ENCODE measurements around the gene CAVIN1.
"Not testable (repeated sequence)": the region's sequence is repeated elsewhere in the genome, so short reads cannot be mapped to it uniquely, and the experiment has no call there.

Gene CAVIN1

DNA sequence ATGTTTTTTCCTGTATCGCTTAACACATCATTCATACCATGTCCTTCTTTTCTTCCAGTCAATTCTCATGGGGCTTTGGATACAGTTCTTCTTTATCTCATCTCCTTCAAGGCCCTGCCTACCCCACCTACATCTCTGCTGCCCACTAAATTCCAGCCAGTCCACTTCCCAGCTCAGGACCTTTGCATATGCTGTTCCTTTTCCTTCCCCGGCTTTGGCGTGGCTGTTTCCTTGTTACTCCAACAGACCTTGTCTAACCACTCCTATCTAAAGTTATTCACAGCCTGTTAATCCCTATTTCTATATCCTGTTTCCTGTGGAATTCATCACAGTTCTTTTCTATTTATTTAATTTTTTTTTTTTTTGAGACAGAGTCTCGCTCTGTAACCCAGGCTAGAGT is 28.2 kb downstream of the CAVIN1 start:
- Mint-ChIP-seq H3K9me3 (peaks cover 5% of the 10 kb centered on the region), H3K36me3 (ENCODE audit: low read depth) (no peaks in the 10 kb centered on the region), H3K27me3 (ENCODE audit: low read depth, poor library complexity) (peaks cover 18% of the 10 kb centered on the region), H3K4me1 (peaks cover 8% of the 10 kb centered on the region), H3K4me3 (no peak overlapping the region), H3K27ac (no peak overlapping the region)
- TF ChIP-seq, protein P1, sequence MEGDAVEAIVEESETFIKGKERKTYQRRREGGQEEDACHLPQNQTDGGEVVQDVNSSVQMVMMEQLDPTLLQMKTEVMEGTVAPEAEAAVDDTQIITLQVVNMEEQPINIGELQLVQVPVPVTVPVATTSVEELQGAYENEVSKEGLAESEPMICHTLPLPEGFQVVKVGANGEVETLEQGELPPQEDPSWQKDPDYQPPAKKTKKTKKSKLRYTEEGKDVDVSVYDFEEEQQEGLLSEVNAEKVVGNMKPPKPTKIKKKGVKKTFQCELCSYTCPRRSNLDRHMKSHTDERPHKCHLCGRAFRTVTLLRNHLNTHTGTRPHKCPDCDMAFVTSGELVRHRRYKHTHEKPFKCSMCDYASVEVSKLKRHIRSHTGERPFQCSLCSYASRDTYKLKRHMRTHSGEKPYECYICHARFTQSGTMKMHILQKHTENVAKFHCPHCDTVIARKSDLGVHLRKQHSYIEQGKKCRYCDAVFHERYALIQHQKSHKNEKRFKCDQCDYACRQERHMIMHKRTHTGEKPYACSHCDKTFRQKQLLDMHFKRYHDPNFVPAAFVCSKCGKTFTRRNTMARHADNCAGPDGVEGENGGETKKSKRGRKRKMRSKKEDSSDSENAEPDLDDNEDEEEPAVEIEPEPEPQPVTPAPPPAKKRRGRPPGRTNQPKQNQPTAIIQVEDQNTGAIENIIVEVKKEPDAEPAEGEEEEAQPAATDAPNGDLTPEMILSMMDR (IDR thresholded peaks at IDR 0.05): no peak
- DNase-seq: no peak

DNA sequence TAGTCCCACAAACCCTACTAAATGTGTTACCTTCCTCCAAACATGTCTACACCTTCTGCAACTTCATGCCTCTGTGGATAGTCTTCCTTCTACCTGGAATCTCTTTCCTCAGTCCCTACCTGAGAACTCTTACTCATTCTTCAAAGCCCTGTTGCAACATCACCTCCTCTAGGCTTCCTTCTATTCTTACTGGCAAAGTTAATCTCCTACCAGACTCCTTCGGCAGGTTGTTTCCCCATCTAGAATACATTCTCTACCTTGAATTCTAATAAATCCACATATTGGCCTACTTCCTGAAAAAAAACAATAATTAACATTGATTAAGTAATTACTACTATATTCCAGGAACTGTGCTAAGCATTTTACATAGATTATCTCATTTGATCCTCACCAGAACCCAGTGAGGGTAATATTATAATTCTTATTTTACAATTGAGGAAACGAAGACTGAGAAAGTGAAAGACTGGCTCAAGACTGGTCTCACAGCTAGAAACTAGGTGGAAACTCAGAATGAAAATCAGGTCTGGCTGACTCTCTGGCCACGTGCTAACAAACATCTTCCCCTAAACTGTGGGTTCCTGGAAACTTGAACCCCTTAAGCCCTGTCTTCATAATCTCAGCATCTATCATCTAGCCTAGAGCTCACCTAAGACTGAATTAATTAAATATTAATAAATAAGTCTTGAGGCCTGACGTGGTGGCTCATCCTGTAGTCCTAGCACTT is 30.2 kb downstream of the CAVIN1 start:
- Mint-ChIP-seq H3K27ac (no peak overlapping the region), H3K36me3 (ENCODE audit: low read depth) (no peaks in the 10 kb centered on the region)
- TF ChIP-seq, protein P1 (IDR thresholded peaks at IDR 0.05): no peak

DNA sequence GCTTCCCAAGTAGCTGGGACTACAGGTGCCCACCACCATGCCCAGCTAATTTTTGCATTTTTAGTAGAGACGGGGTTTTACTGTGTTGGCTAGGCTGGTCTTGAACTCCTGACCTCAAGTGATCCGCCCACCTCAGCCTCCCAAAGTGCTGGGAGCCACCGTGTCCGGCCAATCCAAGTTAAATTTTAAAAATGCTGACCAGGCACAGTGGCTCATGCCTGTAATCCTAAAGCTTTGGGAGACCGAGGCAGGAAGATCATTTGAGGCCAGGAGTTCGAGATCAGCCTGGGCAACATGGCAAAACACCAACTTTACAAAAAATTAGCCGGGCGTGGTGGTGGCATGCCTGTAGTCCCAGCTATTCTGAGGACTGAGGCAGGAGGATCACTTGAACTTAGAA is 31.6 kb downstream of the CAVIN1 start:
- not testable (repeated sequence) for H3K4me3 Mint-ChIP-seq, DNase-seq
- H3K27me3 Mint-ChIP-seq (ENCODE audit: low read depth, poor library complexity): peaks cover 13% of the 10 kb centered on the region

More for the DNA sequence above, 30.2 kb downstream of the CAVIN1 start:
- no peak overlapping the region for H3K4me3 Mint-ChIP-seq
- DNase-seq: no peak
- peaks cover 5% of the 10 kb centered on the region for H3K9me3 Mint-ChIP-seq
- H3K4me1 Mint-ChIP-seq: peaks cover 20% of the 10 kb centered on the region
- H3K27me3 Mint-ChIP-seq (ENCODE audit: low read depth, poor library complexity): peaks cover 18% of the 10 kb centered on the region

DNA sequence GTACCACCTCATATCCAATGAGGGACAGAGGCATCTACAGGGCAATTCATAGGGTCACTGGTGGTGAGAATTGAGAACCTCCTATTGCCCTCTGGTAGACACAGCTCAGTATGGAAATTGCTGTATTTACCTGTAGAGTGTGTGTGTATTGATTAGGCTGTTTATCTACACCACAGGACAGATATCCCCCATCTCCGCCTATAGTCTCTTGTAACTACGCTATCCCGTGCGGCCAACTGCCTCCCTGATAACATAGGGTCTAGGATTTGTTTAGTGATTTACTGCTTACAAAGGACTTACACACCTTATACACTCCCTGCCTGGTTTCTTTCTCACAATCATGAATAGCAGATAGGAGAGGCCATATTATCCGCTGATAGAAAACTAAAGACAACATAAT is 33.2 kb downstream of the CAVIN1 start:
- no peak overlapping the region for H3K27ac Mint-ChIP-seq
- TF ChIP-seq, protein P1 (IDR thresholded peaks at IDR 0.05): no peak
- H3K4me3 Mint-ChIP-seq: no peak overlapping the region

More for the DNA sequence above, 31.6 kb downstream of the CAVIN1 start:
- H3K27ac Mint-ChIP-seq; H3K9me3 Mint-ChIP-seq; H3K36me3 Mint-ChIP-seq (ENCODE audit: low read depth): not testable (repeated sequence)
- H3K4me1 Mint-ChIP-seq: peaks cover 30% of the 10 kb centered on the region

DNA sequence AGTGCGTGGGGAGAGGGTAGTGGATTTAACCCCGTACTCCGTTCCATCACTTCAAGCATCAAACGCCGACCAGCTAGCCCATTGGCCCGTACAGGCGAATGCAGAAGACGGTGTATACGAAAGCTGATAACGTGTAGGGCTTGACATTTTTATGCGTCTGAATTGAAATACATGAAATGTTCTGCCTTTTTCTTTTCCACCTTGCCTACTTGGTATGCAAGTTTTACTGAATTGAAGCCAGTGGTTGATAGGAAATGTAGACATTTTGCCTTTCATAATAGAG is 34.0 kb downstream of the CAVIN1 start:
- DNase-seq: peak; percentile 15
- H3K27ac Mint-ChIP-seq: no peak overlapping the region
- H3K9me3 Mint-ChIP-seq: no peaks in the 10 kb centered on the region
- peaks cover 7% of the 10 kb centered on the region for H3K27me3 Mint-ChIP-seq (ENCODE audit: low read depth, poor library complexity)
- TF ChIP-seq, protein P1 (IDR thresholded peaks at IDR 0.05): no peak
- peaks cover 4% of the 10 kb centered on the region for H3K36me3 Mint-ChIP-seq (ENCODE audit: low read depth)
- H3K4me1 Mint-ChIP-seq: peaks cover 32% of the 10 kb centered on the region
- peak overlapping the region; percentile 95 for H3K4me3 Mint-ChIP-seq

More for the DNA sequence above, 33.2 kb downstream of the CAVIN1 start:
- Mint-ChIP-seq H3K36me3 (ENCODE audit: low read depth) (peaks cover 1% of the 10 kb centered on the region), H3K27me3 (ENCODE audit: low read depth, poor library complexity) (peaks cover 12% of the 10 kb centered on the region), H3K4me1 (peaks cover 32% of the 10 kb centered on the region), H3K9me3 (peaks cover 4% of the 10 kb centered on the region)
- no peak for DNase-seq

DNA sequence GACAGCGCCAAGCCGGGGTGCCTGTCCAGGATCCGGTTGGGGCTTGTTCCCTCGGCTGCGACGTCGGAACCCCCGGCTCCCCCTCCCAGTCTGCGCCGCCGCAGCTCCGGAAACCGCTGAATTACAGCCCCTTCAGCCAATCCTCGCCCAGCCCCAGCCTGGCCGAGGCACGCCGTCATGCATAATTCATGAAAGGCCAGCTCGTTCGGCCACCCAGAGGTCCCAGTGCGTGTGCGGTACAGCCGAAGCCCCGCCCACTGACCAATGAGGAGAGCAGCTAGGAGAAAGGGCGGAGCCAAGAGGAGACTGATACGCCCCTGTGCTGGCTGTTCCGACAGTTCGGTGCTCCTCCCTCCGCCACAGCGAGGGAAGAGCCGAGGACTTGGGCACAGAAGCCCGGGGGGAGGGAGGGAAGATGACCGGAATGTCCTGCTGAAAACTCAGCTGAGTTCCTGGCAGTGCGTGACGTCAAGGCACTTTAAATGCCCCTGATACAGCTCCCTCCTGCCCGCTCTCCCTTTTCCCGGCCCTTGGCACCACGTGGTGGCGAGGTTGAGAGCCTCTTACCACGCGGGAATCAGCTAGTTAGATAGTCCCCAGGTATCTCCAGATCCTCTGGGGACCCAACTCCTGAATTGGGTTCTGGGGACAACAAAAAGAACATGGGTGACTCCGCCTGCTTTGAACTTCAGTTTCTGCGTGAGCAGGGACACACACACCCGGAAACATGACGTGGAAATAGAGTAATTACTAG is 34.5 kb downstream of the CAVIN1 start, which contains the start of gene STAT3:
Gene STAT3 (minus strand): TSS at position 62 of the 754 bp plus-strand sequence. CDS start 39,926 bp downstream, outside the sequence.
- peaks cover 7% of the 10 kb centered on the region for H3K27me3 Mint-ChIP-seq (ENCODE audit: low read depth, poor library complexity)
- no peaks in the 10 kb centered on the region for H3K9me3 Mint-ChIP-seq
- H3K36me3 Mint-ChIP-seq (ENCODE audit: low read depth): peaks cover 4% of the 10 kb centered on the region
- TF ChIP-seq, protein P1 (IDR thresholded peaks at IDR 0.05): no peak
- peaks cover 32% of the 10 kb centered on the region for H3K4me1 Mint-ChIP-seq
- DNase-seq: peak; percentile 100
- peak within 1 kb of the TSS; percentile 86 for H3K27ac Mint-ChIP-seq
- H3K4me3 Mint-ChIP-seq: peak within 1 kb of the TSS; percentile 95

Measured in nephron progenitor cell (in vitro differentiated cells).